ENCODE results near the gene UBA5. TPM values are rescaled to one million over a fixed set of nuclear protein-coding genes. Genes with fewer than 3 reads are reported as not detected.

Gene UBA5
- total RNA-seq, 1 donor from 2014 or later: 85.0 TPM

DNA sequence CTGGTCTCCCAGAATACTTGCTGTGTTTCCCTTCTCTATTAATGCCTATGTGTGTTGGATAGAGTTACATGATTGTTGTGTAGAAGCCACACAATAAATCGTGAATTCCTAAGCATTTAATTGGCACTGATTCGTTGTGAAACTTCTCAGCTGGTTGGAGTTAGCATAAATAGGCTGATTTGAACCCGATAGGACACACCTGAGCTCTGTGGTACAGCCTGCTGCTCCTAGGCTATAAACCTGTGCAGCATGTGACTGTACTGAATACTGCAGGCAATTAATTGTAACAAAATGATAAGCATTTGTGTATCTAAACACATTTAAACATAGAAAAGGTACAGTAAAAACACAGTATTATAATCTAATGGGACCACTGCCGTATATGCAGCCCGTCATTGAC lies 5.4 kb upstream of the UBA5 start:
- DNase-seq: no peak

DNA sequence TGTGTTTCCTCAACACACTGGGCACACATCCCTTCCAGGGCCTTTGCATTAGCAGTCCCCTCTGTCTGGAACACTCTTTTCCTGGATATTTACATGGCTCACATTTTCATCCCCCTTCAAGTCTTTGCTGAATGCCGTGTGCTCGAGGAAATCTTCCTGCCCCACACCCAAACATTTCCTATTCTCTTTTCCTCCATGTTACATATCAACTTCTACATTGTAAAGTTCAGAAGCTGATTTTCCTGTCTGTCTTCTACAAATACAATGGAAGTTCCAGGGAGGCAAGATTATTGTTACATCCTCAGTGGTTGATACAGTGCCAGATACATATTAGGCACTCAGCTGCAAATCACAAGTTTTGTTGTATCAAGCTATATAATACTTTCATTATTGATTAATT lies 4.7 kb upstream of the UBA5 start:
- no peak for DNase-seq

DNA sequence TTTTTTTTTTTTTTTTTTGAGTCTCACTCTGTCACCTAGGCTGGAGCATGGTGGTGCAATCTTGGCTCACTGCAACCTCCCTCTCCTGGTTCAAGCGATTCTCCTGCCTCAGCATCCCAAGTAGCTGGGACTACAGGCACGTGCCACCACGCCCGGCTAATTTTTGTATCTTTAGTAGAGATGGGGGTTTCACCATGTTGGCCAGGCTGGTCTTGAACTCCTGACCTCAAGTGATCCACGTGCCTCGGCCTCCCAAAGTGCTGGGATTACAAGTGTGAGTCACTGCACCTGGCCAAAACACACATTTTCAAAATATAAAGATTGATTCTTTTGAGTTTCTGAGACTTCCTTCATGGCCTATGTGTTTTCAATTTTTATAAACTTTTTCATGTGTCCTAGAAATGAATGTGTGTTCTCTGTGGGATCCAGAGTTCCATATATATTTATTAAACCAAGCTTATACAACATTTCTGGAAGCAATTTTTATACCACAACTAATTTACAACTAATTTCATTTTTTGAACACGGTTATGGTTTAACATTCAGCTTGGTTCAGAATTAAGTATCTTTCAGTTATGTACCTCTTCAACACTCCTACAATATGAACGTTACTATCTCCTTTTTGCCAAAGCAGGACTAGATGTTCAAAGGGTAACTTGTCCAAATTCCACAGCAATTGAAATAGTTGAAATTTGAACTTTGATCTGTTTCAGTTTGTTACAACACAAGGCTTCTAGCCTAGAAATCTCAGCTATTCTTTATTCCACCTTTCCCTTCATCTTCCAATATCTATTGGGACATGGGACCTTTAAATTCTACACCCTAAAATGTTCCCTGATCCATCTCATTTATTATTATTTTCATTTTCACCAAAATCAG lies 2.0 kb upstream of the UBA5 start:
- DNase-seq: no peak

DNA sequence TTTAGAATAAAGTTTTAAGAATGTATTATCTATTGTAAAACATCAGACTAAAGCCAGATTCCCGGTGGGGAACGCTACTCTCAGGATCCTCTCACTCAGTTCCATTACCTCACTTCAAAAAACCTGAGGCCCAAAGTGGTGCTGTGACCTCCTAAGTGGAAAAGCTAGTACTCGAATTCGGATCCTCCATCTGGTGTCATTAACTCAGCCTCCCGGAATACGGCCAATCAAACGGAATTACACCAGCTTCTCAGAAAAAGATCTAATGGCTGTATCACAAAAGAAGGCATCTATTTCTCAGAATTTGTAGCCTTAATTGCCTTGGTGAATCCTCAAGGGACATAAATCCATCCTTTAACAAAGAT lies 1.1 kb upstream of the UBA5 start:
- no peak for DNase-seq

DNA sequence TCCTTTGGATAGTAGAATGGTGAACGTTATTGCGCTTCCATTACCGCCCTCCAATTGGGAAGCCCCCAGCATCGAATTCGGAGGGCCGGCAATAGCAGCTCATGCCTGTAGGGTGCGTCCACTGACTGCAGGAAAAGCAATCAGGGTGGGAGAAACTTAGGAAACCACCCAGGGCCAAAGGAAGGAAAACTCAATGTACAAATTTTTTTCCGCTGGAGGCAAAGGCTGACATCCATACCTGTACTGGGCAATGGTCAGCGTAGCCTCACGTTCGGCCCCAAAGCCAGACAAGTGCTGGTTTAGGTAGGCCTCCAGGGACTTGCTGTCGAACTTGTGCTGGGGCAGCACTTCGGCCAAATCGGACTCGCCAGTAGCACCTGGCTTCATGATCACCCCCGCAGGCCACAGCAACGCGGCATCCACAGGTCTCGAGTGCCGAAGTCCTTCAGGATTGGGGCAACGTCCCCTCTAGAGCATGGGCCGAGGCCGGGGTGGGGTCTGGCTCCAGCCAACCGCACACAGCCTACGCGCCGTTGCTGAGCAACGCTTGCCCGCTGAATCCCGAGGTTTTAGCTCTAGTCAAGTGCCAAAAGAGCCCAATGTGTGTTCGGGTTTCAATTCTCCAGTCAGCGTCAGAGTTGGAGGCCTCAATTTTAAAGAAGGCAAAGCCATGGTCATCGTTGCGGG lies 621 bp upstream of the UBA5 start, which contains the start of gene ACAD11:
TSS of gene ACAD11 (minus strand) at position 445 of the 687 bp plus-strand sequence. CDS start at position 387, 58 bp downstream.
- peak; percentile 77 for DNase-seq

DNA sequence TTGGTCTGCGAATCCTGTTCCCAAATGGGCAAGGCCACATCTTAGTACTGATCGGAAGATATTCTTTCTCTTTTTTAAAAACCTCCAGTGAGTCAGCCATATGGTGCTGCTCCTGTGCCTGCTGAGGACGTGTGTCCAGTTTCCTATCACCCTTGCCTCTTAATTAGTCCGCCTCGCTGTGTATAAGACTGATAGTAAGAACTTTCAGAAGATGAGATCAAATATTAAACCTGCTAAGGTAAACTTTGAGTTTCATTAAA lies 612 bp downstream of the UBA5 start:
- DNase-seq: no peak

DNA sequence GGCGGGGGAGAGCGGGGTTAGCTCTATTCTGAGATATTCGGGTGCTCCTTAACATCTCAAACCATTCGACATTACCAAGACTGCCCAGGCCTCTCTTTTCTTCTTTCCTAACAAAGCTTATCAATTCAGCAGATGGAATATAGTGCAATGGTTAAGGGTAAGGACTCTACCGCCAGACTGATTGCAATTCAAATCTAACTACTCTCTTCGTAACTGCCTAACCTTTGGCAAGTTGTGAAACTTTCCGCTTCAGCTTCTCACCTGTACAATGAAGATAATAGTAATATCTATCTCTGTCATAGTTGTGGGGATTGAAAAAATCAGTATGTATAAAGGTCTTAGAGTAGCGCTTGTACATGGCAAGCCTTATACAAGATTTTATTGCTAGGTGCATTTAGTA lies 972 bp downstream of the UBA5 start:
- no peak for DNase-seq

DNA sequence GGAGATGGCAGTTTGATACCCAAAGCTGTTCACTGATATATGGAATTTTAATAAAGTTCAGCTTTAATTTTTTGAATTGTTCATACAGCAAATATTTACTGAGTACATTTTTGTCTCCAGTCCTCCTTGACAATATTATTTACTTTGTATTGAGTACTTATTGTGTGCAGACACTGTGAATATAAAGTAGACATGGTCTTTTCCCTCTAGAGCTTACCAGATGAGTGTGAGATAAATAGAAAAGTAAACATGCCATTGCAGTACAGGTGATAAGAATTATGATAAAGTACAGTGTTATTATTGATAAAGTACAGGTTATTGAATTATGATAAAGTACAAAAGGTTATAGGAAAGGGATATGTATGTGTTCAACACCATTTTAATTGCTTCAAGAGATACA lies 2.1 kb downstream of the UBA5 start:
- DNase-seq: no peak

DNA sequence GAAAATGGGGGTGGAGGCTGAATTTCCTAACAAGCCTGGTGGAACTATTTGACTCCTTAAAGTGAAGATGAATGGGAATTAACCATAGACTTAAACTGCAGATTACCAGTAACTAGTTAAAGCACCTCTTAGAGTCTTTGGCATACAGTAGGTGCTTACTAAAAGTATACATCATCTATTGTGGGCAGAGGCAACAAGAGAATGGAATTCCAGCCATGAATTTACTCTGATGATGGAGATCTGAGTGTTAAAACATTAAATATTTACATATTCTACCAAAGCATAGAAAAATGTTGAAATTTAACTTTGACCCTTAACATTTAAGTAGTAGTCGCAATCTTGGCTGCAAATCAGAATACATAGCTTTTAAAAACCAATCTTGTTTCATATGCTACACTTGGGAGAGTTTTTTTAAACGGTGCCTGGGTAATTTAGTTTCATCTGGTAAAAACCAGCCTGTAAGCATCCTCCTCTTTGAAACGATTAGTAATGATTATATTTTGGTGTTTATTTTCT lies 5.2 kb downstream of the UBA5 start:
- no peak for DNase-seq

DNA sequence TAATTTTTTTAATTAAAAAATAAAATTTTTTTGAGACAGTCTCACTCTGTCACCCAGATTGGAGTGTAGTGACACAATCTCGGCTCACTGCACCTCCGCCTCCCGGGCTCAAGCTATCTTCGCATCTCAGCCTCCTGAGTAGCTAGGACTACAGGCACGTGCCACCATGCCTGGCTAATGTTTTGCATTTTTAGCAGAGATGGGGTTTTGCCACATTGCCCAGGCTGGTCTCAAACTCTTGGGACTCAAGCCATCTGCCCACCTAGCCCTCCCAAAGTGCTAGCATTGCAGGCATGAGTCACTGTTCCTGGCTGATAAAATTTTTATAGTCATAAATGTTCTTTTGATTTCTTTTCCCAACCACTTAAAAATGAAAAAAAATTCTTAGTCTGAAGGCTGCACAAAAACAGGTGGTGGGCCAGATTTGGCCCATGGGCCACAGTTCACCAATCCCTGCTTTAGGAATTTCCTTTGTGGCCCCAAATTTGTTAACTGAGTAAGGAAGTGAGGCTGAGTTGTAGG lies 9.2 kb downstream of the UBA5 start:
- no peak for DNase-seq

DNA sequence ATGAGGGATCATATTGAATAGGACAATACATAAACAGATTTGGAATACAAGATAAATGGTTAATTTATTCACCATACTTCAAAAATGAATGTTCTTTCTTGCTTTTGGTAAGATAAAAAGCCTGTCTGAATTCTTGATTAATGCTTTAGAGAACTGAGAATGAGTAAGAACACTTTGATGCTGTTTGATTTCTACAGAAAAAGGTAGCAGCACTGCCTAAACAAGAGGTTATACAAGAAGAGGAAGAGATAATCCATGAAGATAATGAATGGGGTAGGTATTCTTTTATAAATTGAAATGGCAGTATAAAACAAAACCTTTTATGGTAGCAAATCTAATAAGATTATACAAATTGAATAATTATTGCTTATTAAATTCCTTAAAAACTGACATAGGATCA lies 15.3 kb downstream of the UBA5 start:
- DNase-seq: no peak

DNA sequence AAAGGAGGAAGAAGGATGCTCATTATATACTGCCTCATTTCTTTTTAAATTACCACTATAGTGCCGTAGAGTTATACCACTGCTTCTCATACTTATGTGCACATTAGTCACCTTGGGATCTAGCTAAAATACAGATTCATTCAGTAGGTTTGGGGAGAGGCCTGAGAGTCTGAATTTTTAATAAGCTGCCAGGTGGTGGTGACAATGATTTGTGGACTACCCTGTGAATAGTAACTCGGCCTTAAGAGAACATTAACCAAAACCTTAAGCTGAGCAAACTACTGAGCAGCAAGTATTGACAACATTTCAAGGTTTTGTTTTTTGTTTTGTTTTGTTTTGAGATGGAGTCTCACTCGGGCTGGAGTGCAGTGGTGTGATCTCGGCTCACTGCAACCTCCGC lies 19.8 kb downstream of the UBA5 start:
- no peak for DNase-seq

DNA sequence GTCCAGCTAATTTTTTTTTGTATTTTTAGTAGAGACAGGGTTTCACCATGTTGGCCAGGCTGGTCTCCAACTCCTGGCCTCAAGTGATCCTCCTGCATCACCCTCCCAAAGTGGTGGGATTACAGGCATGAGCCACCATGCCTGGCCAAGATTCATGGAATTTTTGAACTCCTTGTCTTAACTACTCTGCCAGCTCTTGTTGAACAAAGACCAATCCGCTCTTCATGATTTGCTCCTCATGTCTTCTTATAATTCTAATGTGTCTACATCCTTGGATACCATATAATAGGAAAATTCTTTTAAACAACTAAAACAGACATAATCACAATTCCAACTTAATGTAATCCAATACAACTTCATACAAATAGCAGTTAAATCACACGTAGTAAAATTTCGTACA lies 21.3 kb downstream of the UBA5 start:
- no peak for DNase-seq

DNA sequence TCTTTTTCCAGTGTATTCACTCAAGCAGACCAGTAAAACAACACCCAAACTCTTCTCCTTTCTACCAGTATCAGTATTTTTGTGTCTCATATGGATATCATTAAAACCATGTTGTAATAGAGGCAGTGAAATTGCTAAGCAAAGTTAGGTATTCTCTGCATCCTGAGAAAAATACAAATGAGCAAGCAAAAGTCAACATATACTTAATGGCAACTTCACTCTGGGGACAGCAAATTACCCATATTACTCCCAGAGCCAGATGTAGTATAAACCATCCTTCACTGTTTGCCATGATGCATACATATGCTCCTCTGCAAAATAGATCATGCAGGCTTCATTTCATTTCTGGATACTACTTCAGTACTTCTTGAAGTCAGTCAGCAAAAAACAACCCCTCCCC lies 22.1 kb downstream of the UBA5 start:
- no peak for DNase-seq

DNA sequence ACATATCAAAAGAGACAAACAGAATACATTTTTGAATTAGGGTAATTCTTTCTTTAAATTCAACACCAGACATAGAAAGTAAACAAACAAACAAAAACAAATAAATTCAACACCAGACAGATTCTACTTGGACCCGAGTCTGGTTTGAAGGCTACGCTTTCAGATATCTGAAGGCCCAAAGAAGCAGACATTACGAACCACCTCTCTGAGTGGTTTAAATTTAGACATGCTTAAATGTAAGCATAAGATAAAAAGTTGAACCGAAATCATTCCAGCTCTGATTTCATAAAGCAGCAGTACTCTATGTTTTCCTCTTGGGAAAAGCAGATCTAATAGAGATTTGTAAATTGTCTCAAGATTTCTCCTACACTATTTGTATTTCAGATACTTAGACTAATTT lies 29.9 kb downstream of the UBA5 start:
- DNase-seq: no peak

DNA sequence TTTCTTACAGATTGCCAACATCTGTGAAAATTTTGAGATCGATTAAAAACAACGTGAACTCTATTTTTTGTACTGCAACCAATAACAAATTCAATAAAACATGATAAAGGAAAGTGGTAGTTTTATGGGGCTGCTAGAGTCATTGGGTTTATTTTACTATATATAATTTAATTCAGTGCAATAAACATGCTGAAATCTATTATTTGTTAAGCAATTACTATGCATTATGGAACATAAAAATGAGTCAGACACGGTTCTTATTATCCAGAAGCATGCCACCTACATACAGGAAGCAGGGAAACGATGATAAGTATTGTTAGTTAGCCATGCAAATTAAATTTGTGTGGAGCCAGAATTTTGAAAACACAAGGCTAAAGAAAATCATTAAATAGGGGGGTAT lies 34.9 kb downstream of the UBA5 start:
- DNase-seq: no peak

DNA sequence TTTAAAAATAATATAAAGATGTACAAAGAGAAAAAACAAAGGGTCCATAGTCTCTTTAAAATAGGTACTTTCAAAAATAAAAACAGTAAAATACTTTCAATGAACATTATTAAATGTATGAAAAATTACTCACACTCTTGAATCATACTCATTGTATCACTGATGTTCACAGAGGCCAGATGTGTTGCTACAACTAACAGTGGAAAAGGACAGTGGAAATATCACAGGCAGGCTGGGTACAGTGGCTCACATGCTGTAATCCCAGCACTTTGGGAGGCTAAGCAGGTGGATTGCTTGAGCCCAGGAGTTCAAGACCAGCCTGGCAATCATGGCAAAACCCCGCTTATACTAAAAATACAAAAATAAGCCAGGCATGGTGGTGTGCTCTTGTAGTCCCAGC lies 35.3 kb downstream of the UBA5 start:
- DNase-seq: no peak

DNA sequence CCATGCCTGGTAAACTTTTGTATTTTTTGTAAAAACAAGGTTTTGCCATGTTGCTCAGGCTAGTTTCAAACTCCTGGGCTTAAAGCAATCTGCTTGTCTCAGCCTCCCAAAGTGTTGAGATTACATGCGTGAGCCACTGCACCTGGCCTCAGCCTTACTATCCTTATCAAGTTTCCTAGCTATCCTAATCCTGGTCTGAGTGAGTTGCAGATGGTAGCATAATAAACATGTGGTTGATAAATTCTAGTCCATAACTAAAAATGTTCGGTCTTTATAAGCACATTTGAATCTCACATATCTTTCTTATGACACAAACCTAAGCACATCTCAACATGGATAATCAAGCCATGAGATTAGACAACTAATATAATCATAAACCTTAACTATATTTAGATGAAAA lies 43.6 kb downstream of the UBA5 start:
- no peak for DNase-seq

DNA sequence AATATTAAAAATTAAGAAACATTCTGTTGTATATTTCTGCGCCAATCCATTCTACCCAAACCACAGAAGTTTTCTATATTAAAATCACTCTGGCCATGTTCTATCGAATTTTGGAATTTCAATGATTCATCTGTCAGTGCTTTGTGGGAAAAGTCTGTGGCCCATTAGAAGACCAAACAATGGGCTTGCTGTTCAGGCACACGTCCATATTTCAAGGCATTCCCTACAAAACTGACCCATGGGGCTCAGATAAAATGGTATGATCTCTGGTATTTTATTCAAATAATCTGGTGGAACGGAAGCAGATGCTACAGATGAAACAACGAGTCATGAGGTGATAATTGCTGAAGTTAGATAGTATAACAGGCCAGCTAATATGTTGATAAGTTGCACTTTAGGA lies 49.6 kb downstream of the UBA5 start:
- DNase-seq: no peak

DNA sequence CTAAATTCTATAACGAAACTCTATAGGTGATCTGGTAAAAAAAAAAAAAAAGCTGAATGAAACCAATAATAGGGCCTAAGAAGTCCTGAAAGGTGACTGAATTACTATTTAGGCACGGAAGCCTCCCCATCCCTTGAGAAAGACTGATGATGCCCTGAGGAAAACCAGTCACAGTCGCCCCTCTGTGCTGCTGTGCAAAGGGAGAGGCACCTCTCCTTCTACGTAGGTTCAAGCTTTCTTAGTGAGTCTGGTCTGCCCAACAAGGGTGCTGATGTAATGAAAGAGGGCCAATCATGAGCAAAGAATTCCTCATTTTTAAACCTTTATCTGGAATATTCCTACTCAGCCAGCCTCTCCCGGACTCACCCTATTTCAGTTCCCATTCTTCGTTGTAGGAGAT lies 50.2 kb downstream of the UBA5 start:
- DNase-seq: no peak

DNA sequence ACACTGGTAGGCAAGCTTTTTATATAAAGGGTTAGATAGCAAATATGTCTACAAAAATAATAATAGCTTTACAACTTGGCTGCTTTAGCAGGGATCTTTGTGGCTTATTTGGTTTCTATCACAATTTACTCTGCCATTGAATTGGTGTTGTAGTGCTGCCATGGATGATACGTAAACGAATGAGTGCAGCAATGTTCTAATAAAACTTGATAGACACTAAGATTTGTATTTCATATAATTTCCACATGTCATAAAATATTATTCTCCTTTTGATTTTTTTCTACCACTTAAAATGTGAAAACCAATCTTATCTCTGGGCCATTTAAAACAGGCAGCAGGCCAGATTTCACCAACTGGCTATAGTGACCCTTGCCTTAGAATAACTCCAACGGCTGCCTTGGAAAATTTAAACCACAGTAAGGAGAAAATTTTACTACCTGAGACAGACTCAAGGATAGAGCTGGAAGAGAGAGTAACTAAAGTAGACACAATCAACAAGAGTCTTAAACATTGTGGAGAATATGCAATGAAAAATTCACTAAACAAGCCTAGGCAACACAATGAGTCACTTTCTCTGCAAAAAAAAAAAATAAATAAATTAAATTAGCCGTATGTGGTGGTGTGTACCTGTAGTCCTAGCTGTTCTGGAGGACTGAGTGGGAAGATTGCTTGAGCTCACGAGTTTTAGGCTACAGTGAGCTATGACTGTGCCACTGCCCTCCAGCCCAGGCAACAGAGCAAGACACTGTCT lies 54.0 kb downstream of the UBA5 start:
- no peak for DNase-seq

DNA sequence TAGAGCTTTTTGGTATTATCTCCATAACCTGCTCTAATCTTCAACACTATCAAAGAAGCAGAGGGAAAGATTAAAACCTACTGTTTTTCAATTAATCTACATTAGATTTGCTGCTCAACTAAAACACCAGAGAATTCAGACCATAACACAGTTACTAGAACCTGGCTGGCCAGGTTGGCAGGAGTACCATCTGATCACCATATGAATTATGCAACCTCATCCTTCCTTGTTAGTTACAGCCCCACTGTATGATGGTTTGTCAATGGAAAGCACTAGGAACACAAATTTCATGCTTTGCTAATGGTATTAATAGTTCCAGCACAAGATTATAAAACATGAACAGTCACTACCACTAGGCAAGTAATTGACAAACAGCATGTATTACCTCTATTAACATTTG lies 56.2 kb downstream of the UBA5 start:
- DNase-seq: no peak

DNA sequence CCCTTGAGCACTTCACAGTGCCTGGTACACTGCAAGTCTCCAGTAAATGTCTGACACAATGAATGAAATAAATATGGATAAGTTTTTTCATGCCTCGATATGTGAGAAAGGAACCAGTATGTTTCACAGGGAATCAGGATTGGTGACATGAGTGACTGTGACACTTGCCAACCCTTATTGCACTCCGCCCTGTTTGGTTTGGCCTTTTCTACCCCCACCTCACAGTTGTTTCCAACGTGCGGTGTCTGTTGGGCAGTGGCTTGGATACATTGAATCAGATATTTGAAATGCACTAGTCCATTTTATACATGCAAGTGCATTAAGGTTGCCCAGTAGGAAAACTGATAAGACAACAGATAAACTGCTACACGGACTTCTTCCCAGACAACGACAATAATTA lies 60.1 kb downstream of the UBA5 start:
- no peak for DNase-seq

Data from occipital lobe (tissue), 2 donors.